ENCODE results near the gene DNM3.

DNM3 gene

DNA sequence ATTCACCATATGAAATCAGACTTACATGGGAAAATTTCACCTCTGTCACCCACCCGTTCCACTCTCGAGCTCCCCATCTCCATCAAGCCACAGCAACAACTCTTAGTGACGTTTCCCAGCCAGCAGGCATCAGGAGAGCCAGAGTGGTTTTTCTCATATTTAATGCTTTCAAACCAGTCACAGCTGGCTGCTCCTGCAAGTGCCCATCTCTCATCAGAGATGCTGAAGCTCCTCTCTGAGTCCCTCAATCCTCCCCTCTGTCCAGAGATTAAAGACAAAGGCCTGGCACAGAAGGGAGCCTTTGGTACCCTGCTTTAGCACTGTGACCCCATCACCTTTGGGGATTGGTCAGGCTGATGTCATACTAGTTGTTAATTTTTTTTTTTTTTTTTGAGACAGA, 277.3 kb downstream of the DNM3 start:
- no peak for DNase-seq

DNA sequence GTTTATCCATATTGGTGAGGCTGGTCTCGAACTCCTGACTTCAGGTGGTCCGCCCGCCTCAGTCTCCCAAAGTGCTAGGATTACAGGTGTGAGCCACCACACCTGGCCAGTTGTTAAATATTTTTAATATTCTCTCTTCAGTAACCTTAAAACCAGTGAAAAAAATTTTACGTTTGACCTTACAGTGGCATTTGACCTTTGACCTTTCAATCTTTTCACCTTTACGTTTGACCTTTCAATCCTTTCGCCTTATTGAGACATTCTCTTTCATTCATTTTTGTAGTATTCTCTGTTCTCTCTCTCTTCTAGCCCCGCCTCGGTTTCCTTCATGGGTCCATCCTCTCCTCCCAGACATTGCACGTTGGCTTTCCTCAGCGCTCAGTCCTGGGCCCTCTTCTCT, 277.9 kb downstream of the DNM3 start:
- DNase-seq = no peak

DNA sequence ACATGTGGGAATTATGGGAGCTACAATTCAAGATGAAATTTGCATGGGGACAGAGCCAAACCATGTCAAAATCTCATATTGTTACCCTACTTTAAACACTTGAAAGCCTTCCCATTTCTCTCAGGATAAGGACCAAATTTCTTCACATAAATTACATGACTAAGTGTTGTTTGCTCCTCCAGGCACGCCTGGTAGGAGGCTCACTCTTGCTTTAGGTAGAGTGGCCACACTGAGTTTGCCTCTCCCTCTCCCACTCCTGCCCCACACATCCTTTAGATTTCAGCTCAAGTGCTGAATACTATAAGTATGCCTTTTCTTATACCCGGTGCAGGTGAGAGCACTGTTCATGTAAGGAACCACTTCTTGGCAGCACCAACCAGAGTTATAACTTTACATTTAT, 279.1 kb downstream of the DNM3 start:
- DNase-seq = no peak

DNA sequence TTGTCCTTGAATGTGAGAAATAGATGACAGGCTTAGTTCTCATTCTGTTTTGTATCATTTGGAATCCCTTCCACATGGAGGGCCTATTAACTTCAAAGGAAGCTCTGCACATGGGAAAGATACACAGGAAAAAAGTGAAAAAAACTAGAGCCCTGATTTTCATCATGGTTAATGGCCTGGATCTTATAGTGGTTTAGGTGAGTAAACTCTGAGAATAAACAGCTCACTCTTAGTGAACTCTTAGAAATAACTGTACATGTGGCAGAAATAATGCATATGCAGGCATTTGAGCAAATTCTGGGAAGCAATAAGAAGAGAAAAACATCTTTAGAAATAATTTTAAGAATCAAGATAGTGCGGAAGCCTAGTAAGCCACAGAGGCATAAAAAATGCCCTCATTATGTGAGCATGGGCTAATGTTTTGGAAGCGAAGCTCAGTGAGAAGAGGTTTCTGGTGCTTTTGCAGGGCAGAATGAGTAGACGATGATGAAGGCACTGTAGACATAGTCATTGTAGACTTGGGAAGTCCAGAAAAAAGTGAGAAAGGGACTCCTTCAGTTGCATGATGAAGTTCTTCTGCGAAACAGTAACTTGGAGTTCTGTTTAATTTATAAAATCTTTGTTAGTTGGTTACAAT, 279.9 kb downstream of the DNM3 start:
- DNase-seq = no peak

DNA sequence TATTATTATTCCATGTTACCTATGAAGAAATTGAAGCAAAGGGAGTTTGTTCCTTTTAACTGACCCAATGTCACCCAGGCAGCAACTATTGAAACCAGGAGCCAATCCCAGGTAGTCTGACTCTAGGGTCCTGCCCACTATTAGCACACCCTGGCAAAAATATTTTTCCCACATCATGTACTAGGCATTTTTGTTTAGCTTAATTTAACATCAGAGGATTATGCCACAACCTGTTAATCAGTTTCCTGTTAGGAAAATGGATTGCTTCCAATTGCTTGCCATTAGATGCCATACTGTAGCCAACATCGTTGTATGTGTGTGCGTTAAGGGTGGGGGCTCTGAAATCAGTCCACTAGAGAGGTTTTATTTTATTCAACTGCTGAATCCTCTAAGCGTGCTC, 281.1 kb downstream of the DNM3 start:
- no peak for DNase-seq

DNA sequence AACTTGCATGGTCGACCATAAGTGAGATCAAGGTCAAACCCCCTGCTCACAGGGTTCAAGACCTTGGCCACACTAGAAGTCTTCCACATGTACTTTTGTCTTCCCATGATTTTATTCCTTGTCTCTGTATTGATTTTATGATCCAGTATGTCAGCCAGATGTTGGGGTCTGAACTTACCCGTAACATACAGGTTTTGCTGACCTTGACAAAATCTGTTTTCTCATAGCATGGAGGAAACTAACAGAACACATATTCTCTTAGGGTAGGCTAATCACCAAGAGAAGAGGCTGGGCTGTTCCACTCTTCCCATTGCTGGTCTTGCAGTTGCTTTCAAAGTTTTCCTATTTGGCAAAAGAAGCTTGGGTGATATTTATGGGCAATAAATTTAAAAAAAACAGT, 284.0 kb downstream of the DNM3 start:
- DNase-seq = no peak

DNA sequence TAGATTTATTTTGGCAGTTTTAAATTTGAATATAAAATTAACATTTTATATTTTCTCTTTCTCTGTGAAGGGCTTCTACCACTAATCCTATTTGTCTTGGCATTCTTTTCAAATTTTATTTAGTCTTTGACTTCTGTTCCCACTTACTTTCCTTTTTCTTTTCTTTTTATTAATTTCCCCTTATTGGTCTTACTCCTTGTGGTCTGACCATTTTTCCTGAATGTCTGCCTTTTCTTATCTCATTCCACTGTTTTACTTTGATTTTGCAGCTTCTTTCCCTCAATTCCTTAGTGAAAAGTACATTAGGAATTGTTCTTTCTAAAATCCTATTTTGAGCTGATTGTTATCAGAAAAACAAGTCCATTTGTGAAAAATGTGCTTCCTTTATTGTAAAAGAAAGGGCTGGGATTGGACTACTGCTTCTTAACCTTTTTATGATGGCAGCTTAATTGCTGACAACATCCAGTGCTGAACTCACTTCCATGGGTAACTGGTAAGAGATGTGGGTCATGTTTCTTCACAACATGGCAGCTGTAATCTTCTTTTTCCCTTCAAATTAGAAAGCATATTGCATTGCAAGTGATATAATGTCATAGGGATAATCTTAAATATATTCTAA, 284.6 kb downstream of the DNM3 start:
- DNase-seq = no peak

DNA sequence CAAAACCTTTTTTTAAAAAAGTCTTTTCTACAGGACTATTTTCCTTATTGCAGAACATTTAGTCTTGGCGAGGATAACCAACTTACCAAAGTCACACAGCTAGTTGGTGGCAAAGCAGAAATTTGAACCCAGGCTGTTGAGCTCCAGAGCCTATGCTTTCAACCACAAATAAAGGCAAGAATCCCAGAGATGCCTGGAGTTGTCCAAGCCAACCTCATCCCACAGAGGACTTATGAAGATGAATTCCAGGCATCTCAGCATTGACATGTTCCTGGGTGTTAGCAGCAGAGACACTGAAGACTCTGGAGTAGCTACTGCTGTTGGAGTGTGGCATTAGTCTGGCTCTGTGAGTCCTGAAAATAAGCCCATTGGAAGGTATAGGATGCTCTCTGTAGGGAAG, 291.5 kb downstream of the DNM3 start:
- DNase-seq = no peak

DNA sequence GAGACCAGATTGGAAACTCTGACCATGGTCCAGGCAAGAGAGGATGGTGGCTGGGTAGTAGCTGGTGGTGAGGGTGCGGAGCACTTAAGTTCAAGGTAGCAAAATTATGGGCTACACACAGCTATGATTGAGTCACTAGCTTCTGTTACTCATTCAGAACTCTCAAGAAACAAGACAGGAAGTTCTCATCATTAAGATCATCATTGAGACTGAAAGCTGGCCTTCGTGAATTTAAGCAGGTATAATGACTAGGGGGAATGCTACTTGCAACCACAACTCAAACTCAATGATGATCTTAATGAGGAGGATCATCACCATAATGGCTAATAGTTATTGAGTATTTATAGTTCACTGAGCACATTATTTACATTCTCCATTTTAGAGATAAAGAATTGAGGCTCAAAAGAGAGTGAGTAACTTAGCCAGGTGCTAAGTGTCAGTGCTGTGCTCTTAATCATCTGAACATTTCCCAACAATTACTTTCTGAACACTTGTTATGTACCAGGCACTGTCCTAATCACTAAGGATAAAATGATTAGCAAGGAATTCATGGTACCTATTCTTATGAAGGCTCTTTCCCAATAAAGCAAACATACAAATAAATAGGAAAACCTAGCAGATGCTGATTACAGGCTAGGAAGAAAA, 292.9 kb downstream of the DNM3 start:
- DNase-seq = no peak

DNA sequence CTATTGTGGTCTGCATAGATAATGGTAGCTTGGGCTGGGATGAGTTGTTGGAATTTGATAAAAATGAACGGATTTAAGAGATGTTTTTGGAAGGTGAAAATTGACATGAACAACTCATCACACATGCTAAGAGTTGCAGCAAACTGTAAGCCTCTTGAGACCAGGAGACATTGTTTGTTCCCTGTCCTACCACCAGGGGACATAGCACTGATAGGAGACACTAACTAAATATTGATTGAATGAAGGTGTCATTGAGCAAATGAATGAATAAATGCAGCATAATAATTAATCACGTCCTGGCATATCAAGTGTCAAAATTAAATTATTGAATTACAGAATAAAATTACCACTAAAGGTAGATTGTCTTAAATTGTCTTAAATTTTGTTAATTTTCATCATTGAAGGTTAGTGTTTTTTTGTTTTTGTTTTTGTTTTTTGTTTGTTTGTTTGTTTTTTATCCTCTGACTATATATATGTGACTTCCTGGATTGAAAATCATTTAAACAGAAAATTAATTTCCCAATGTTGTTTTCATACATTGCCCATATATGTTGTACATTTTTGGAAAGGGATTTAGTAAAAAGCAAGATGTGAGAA, 293.9 kb downstream of the DNM3 start:
- DNase-seq = no peak

DNA sequence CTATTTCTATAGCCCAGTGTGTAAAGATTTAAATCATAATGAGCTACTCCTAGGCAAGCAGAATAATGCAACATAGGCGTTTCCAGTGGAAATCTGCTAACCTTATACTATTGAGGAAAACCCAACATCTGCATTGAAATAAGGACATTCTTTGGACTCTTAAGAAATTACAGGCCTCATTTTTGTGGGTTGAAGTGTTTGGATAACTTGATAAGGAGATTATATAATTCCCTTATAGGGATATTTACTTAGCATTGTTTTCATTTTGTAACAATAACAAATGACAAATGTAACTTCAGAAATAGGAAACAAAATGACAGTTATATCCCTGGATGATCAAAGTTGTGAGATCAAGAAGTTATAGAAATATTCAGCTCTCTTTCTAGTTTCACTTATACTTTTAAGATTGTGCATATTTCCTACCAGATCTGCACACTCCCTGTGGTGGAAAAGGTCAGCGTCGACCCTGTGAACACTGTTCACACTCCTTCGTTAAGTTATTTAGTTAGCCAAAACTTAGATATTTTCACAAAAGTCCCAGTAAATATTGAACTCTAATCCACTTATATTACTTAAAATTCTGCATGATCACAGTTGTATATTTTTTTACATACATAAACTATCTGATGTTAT, 294.8 kb downstream of the DNM3 start:
- DNase-seq = no peak

DNA sequence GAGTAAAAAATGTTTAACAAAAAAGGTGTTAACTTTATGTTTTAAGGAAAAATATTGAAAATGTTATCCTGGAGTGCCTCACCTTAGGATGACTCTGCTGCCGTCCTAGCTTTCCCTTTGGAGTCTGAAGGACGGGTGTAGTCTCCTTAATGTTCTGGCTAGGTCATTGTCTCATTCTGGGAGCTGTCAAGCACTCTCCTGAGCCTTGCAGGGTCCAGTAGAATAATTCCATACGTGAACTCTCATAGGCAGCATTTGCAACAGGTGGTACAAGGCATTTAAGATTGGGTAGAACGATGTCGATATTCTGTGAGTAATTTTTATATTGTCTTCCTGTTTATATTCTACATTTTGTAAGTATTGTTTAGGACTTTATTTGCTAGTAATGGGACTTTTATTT, 295.6 kb downstream of the DNM3 start:
- no peak for DNase-seq

DNA sequence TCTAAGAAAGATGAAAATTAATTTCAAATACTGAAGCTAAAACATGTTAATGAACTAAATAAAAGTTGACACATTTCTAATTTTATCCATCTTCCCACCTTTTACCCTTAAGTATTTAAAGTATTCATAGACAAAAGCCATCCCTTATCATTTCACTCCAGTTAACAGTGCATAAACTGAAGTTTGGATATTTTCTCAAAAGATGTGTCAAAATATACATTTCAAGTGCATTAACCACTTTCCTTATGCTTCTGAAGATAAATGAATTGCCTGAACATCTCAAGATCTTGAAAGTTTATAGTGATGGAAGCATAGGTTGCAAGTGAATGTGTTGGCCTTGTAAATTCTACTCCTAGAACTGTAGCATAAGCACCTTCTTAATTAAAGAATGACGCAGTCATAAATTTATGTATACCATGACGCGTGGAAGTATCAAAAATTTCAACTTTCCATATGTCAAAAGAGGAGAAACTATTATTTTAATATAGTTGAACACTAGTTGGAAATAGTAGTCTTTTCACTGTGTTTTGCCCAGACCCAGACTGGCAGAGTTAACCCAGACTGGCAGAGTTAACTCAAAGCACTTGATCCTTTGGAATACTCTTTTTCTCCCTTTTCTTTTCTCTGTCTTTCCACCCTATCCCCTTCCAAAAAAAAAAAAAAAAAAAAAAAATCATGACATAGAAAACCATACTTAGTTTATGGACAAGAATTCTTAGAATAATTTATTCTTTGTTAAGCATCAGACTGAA, 296.6 kb downstream of the DNM3 start:
- DNase-seq = no peak

DNA sequence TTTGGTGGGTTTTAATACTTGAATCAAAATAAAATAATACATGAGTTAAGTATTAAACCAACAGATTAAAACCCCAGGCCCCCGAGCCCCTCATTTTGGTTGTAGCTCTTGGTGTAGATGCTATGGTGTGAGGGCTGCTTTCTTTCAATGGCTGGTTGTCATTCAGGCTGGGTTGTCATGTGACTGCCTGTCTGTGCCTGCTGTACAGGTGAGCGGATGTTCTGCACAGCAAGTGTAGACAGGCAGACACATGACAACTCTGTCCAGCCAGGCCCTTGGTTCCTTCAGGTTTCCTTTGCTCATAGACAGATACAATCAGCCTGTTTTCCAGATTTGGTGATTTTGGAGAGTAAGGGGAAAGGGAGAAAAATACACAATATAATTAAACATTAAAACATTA, 297.3 kb downstream of the DNM3 start:
- DNase-seq = peak; percentile 67

DNA sequence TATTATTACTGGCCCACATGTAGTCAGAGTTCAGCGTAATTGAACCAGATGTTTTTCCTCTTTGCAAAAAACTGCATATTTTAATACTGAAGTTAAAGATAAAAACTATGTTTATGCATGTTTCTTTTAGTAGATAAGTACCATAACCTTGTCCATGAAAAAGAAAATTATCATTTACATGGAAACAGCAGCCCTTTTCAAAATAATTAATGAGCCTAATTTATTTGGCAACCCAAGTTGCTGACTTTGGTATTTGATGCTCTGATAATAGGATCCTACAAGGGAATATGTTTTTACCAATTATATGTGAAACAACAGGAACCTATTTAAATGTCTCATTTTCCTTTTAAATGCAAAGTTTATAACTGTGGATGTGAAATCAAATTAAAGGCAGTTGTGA, 297.9 kb downstream of the DNM3 start:
- DNase-seq = no peak

DNA sequence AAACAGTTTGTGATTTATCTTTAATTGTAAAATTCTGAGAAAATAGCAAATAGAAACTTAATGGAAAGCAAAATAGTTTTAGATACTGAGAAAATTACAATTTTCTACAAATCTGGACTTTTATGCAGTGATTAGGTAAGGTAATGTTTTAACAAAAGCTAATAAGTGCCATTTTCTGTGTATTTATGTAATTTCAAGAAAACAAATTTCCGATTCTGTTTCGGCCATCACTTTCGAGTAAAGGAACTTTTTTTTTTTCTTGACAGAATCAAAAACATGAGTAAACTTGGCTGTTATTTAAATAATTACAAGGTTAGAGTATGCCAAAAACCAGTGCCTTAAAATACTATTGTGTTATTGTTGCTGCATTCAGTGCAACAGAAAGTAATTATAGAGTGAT, 298.8 kb downstream of the DNM3 start:
- no peak for DNase-seq

DNA sequence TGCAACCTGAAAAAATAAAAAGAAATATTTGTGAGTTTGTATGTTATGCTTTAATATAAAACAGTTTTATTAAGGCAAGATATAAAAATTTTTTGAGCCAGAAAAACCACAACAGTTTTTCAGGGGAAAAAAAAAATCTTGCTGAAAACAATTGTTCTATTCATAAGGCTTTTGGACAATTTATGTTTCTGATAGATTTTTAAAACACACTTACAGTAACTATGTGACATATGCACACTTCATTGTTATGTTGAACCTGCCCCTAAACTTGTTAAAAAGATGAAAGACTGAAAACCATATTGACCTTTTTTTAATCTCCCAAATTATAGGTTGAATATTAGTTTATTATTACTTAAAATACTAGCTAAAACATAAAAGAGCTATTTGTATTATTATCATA, 299.3 kb downstream of the DNM3 start:
- no peak for DNase-seq

DNA sequence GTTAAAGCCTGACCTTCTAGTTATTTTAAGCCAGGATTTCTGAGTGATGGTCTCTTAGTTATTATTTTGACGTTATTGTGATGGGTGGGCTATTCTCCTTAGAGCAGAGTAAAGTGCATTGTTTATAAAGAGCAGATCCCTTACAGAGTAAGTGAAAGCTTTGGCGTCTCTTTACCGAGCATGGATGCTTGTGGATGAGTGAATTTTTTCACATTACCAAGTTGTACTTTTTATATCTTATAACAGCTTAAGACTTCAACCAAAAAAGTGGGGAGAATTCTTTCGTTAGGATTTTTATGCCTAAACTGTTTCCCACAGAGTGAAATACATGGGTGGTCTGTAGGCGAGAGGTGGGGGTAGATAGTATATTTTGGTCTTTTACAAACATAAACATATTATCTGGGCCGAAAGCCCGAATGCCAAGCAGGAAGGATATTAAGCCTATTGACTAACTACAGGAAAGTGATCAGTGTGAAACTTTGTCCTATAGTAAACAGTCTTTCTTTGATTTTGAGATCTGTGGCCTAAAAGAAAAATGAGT, 300.1 kb downstream of the DNM3 start:
- DNase-seq = no peak

DNA sequence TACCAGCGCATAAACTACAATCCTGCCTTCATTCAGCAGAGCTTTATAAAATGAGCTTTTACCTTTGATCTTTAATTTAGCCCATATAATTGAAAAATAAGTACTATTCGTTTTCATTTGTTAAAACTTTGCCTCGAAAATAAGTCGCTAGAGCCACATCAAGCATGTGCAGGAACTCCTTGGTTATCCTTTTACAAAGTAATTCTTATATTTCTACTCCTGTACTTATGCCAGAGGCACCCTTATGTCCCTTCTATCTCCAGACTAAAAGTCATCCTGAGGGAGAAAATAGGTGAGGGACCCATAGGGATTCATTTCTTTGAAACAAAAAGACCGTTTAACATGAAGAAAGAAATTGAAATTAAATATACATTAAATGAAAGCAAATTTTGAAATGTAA, 301.0 kb downstream of the DNM3 start:
- no peak for DNase-seq

DNA sequence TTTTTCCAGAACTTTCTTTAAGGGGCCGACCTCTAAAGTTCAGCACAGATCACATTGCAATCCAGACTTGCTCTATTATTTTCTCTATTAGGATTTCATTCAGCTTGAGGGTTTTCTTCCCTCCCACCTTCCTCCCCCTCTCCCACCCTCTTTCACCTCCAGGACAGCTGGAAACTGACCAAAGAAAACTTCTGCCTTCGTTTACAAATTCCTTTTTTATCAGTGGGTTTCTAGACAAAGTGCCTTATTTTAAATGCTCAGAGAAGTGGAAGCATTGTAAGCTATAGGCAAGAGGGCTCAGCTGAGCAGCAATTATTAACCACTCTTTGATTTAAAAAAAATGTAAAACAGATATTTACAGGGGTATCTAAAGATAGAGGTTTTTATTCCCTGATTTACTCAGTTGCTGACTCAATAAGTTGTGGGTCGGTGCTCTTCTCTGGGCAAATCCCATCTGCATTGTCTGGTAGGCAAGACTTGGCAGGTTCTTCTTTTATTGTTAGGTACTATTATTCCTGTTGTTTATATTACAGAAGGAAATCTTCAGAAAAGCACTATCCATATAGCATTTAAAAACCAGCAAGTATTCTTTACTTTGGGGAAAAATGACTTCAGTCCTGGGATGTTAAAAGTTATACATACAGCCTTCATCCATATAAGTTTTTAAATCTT, 302.2 kb downstream of the DNM3 start:
- no peak for DNase-seq

DNA sequence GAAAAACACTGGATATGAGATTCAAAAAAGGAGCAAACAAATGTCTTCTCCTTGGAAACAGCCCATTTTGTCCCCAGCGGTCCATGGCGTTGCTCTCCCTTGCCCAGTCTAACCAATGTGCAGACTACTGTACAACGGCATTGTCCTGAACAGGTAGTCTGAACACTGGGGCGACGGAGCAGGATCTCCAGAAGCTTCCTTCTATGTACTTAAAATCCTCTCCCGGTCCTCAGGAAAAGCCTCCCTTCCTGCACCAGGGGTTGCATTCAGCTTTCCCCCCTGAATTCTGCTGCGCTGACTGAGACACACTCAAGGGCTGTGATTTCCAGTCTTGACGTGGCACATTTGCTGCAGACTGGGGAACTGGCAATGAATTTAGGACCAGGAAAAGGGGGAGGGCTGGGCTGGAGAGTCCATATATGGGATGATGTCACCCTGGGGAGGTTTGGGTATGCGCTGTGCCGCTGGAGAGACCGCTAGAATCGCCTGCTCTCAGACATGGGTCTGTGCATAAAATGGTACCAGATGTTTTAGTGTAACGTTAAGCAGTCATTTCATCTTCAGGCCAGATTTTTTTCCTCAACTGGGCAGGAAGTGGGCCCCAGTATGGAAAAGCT, 303.3 kb downstream of the DNM3 start:
- peak; percentile 63 for DNase-seq

DNA sequence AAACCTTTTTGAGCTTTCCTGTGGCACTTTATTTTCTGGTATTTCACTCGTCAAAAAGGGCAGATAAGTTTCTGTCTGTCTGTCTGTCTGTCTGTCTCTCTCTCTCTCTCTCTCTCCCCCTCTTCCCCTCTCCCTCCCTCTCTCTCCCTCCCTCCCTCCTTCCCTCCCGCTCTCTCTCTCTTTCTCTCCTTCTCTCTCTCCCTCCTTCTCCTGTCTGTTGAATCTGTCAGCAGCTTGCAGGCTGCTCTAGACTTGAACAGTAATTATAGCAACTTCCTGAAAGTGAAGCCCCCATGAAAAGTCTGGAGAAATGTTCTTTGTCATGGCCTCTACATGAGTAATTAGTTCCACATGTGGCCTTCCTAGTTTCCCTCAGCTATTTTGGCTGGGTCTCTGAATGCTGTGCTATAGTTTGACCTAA, 303.9 kb downstream of the DNM3 start:
- DNase-seq = no peak

Data from islet precursor cell (in vitro differentiated cells).